ENCODE results near the gene CLEC1A.
A peak's percentile ranks its signal among the peaks of the same experiment; 100 is the strongest.

Gene CLEC1A

DNA sequence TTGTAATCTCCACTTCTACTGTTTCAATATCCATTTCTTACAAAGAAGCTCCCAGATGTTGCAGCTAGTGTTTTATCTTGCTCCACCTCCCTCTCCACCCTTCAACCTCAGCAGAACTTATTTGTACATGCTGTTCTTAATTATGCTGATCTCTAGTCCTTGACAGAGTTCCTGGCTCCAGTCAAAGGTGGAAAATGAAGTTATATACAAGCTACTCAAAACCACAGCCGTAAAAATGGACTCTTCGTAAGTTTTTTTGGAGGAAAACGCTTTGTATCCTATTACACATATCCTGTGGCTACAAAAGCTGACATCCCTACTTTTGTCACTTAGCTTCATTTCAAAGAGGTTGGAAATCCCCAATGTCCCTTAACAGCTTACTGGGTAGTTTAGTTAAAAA, 1.3 kb downstream of the CLEC1A start:
- no peak for DNase-seq

- DNase-seq: no peak
Measured at GRCh38 chr12:10095971-10096370, 2.8 kb downstream of the CLEC1A start.

DNA sequence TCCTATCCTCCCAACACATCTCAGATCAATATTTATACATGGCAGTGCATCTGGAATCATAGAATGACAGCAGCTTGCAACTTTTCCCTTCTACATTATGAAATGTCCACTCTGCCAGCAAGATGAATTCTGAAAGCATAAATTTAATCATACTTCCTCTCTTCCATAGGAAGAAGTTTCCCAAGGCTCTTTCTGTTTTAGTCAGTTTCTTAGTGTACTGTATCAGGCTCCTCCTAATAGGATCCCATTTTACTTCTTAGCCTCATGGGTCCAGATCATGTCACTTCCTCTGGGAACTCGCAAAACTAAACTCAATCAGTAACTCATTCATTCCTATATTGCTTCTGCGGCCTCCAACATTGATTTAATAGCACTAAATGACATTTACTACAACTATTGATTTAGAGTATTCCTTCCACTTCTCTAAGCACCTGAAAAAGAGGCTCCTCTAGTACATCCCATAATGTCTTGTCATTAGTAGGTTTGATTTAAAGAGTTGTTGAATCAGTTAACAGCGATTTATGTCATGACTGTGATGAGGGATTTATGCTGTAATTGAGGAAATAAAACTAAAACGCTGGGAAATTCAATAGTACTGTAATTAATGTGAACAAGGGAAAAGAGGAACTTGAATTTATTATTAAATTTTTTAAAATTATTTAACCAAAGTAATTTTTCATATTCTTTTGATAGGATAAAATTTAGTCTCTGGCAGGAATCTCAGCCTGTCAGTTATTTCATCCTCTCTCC, 4.0 kb downstream of the CLEC1A start:
- peak; percentile 57 for DNase-seq

- DNase-seq: no peak
Measured at GRCh38 chr12:10088955-10089900, 9.6 kb downstream of the CLEC1A start.

DNA sequence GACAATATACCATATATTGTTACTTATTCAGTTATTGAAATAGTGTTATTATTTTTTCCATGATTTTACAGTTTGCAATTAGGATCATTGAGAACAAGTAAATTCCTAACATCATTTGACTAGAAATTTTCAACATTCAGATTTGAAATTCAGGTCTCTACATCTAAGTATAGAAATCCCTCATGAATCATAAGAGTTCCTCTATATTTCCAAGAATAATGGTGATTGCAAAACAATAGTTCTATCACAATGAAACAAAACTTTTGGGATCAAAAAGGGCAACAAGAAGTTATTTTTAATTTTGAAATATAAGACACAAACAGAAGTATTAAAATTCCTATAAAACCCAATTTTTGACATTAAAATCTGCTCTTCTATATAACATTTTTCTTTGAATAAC, 10.8 kb downstream of the CLEC1A start:
- DNase-seq: peak; percentile 34

- no peak for DNase-seq
Measured at GRCh38 chr12:10086387-10086786, 12.4 kb downstream of the CLEC1A start.

DNA sequence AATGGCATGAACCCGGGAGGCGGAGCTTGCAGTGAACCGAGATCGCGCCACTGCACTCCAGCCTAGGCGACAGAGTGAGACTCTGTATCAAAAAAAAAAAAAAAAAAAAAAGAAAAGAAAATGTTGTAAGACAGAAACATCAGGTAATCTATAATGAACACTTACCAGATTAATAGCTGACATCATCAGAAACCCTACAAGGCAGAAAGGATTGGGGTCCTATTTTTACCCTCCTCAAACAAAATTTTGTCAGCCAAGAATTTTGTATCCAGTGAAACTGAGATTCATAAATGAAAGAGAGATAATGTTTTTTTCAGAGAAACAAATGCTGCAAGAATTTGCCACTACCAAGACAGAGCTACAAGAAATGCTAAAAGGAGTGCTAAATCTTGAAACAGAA, 14.1 kb downstream of the CLEC1A start:
- DNase-seq: no peak

DNA sequence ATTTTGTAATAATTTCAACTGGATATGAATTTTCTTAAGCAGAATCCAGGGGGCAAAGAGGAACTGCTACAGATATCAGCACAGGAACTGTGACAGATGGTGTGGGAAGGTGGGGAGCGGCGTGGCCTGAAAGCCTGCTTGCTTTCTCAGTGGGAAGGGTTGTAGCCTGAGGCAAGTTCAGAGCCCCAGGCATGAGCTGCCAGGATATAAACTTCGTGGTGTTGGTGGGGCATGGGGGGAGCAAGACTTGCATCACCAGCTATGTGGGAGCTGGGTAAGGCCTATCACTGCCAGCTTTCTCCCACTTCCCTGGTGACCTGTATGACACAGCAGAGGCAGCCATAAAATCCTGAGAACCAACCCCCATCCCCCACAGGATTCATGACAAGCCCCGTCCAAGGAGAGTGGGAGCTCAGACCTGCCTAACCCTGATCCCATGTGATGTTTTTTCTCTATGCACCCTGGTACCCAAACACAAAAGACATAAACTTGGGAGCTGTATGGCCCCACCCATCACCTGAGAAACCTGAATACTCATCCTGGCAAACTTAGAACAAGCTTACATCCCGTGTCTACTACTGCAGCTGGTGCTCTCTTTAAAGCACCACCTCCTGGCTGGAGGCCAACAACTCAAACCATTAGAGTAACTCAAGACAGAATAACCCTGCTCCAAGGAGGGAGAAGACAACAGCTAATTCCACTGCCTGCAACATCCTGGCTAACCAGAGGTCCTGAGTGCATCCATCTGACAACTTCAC, 16.5 kb downstream of the CLEC1A start:
- DNase-seq: peak; percentile 74

GRCh38 chr12:10075451-10075850, 23.3 kb downstream of the CLEC1A start:
- DNase-seq: no peak

GRCh38 chr12:10073261-10073660, 25.5 kb downstream of the CLEC1A start:
- DNase-seq: no peak

- no peak for DNase-seq
Measured at GRCh38 chr12:10072131-10072530, 26.7 kb downstream of the CLEC1A start.

DNA sequence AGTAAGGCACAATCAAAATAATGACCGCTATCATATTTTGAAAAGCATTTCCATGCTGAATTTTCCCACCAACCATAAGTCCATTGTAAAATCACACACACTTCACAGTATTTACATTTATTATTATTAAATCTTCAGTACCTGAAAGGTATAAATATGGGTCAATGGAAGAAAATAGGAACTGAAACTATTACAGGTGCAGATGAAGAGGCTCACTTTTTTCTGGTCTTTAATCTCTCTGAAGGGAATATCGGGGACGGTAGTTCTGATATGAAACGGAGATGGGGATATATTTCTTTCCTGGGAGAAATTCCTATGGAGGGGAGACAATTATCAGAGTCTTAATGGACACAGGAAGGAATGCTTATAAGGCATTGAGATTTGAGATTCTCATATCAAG, 28.4 kb downstream of the CLEC1A start:
- DNase-seq: no peak

GRCh38 chr12:10069976-10070375, 28.8 kb downstream of the CLEC1A start:
- DNase-seq: no peak

- peak; percentile 90 for DNase-seq
Measured at GRCh38 chr12:10069099-10069498, 29.7 kb downstream of the CLEC1A start.

GRCh38 chr12:10068644-10069043, 30.1 kb downstream of the CLEC1A start:
- peak; percentile 91 for DNase-seq

DNA sequence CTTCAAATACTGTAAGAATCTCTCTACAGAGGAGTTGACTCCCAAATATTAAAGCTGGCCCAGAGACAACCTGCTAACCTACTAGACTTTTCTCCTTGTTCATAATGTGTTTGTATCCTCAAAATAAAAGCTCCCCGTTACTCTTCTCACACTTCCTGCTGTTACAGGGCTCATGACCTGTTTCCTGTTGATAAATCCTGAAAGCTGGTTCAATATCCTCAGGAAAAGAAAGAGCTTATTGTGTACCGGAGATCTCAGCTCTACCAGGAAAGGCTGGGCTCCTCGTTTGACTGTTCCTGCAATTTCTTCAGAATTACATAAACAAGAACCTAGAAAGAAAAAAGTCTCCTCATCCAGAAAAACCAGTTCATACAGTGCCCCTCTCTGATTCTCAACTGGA, 30.8 kb downstream of the CLEC1A start:
- no peak for DNase-seq

GRCh38 chr12:10067264-10067663, 31.5 kb downstream of the CLEC1A start:
- no peak for DNase-seq

- no peak for DNase-seq
Measured at GRCh38 chr12:10065241-10065640, 33.5 kb downstream of the CLEC1A start.

DNA sequence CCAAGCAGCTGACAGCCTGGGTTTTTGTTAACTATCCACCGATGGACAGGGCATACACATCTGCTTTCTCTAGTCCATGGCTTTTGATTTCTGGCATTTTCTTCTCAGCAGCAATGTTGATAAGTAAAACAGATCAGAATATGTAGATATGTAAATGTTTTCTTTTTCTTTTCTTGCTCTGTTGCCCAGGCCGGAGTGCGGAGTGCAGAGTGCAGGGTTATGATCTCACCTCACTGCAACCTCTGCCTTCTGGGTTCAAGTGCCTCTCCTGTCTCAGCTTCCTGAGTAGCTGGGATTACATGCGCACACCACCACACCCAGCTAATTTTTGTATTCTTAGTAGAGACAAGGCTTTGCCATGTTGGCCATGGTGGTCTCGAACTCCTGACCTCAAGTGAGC, 40.4 kb downstream of the CLEC1A start:
- DNase-seq: no peak

DNA sequence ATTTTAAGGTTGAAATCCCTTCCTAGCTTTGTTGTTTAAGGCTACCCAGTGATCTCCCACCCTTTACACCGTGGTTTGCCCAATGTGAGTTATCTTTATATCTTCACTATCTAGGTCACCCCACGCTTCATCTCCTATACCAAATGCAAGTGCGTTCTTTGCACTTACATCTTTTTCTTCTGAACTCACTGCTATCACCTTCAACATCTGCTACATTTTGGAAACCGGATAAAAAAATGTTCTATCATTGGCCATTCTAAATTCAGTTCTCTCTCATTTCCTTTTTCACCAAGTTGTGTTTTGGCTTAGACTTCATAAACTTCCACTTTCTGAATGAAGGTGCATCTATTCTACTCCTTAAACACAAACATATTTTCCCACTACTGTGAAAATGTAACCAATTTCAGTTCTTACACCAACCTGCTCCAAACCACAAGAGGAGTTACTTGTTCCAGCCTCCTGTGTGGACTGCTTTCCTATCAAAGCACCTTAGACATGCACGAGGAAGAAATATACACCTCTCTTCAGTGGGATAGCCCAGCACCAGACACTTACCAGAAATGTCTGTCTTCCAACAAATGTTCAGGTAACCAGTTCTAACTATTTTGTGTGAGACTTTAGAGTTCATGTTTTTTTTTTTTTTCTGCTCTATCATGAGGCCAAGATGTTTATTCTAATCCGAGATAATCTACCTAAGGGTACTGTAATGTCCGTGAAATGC, 46.4 kb downstream of the CLEC1A start:
- peak; percentile 45 for DNase-seq

DNA sequence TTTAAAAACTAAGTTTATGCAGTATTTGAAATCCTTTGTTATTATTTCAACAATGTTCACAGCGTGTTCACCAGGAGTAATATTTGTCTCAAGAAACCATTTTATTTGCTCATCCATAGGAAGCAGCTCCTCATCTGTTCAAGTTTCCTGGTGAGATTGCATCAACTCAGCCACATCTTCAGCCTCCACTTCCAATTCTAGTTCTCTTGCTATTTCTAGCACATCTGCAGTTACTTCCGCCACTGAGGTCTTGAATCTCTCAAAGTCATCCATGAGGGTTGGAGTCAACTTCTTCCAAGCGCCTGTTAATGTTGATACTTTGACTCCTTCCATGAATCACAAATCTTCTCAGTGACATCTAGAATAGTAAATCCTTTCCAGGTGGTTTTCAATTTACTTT, 50.3 kb downstream of the CLEC1A start:
- peak; percentile 89 for DNase-seq

DNA sequence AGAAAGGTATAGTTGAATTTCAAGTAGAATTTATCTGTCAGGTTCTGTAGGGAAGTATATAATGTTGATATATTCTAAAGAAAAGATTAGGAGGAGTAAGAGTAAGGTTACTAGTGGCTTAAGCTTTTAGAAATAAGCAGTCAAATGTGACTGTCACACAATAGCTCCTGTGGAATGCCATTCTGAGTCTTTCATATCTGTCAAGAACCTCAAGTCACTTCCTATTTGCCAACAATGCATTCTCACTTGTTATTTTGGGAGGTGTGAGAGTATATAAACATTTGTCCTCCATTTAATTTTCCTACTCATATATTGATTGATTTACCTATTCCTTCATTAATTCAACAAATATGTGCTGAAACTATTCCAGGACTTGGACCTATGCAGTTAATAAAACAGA, 56.6 kb downstream of the CLEC1A start:
- DNase-seq: no peak
